Stimulated activated CD8-positive, alpha-beta memory T cell treated with anti-CD3 and anti-CD28 coated beads, Interleukin-7, amount 100 ng/mL, for 48 hours (primary cell): ENCODE measurements around the gene MYL12A.

Experiments used
- DNase-seq, 2 donors: peaks; one replicate each; pipeline ENCODE4 v3.0.0-alpha.2; 2020; ENCODE audit warnings: low read depth in 1 of 2; ENCODE audit errors: extremely low read depth in 1 of 2

MYL12A gene

GRCh38 chr18:3224223-3224622 lies 23.4 kb upstream of the MYL12A start:
- DNase-seq = no peak

GRCh38 chr18:3225588-3225987 lies 22.0 kb upstream of the MYL12A start:
- DNase-seq = no peak

- DNase-seq = no peak
Measured at GRCh38 chr18:3226048-3226447, 21.6 kb upstream of the MYL12A start.

GRCh38 chr18:3230401-3231334 lies 16.9 kb upstream of the MYL12A start:
- DNase-seq = no peak

- no peak for DNase-seq
Measured at GRCh38 chr18:3233004-3233403, 14.6 kb upstream of the MYL12A start.

- no peak for DNase-seq
Measured at GRCh38 chr18:3233433-3234168, 14.0 kb upstream of the MYL12A start.

GRCh38 chr18:3234457-3234856 lies 13.1 kb upstream of the MYL12A start:
- DNase-seq = no peak

- no peak for DNase-seq
Measured at GRCh38 chr18:3235846-3236245, 11.8 kb upstream of the MYL12A start.

GRCh38 chr18:3236470-3236869 lies 11.1 kb upstream of the MYL12A start:
- no peak for DNase-seq

GRCh38 chr18:3238742-3239141 lies 8.9 kb upstream of the MYL12A start:
- DNase-seq = no peak

- no peak for DNase-seq
Measured at GRCh38 chr18:3245185-3245564, 2.4 kb upstream of the MYL12A start.

GRCh38 chr18:3245853-3246634 lies 1.6 kb upstream of the MYL12A start:
- DNase-seq = peak; percentile 62 to 81

- no peak for DNase-seq
Measured at GRCh38 chr18:3246635-3247239, 864 bp upstream of the MYL12A start.

- DNase-seq = no peak
Measured at GRCh38 chr18:3248062-3248657, 559 bp downstream of the MYL12A start.

- DNase-seq = no peak
Measured at GRCh38 chr18:3248658-3249359, 1.2 kb downstream of the MYL12A start.

GRCh38 chr18:3250237-3251107 lies 2.9 kb downstream of the MYL12A start:
- DNase-seq = no peak

- DNase-seq = no peak
Measured at GRCh38 chr18:3251249-3251962, 3.8 kb downstream of the MYL12A start.

GRCh38 chr18:3251963-3252277 lies 4.3 kb downstream of the MYL12A start:
- no peak for DNase-seq
